K562 (cell line): ENCODE data around the gene HEXIM1. TPM values are rescaled to one million over a fixed set of nuclear protein-coding genes. Genes with fewer than 3 reads are reported as not detected.

ENCODE experiments used
- ARHGAP35 ChIP-seq: fragments of 450-650 bp; IDR thresholded peaks from 2 replicates; pipeline ENCODE4 v1.6.1; 2018; ENCODE audit not compliant: partially characterized antibody
- CEBPB ChIP-seq: fragments of 450-650 bp; IDR thresholded peaks from 2 replicates; pipeline ENCODE4 v1.6.1; 2016; ENCODE audit warnings: missing genetic modification characterization, missing compliant biosample characterization
- ETV6 ChIP-seq, 3 experiments: fragments of 150-350 bp in 1 of 3; sonication (generic) in 1 of 3; formaldehyde crosslinking in 1 of 3; IDR thresholded peaks; 2 replicates each; pipeline versions ENCODE4 v1.6.1 to v1.8.0; 2014 to 2022; ENCODE audit warnings: borderline replicate concordance in 2 of 3, low read depth in 2 of 3, antibody characterized with exemption in 1 of 3, low read length in 1 of 3, mild to moderate bottlenecking in 1 of 3, missing genetic modification reagents in 1 of 3
- GATAD2B ChIP-seq: fragments of 450-650 bp; IDR thresholded peaks from 2 replicates; pipeline ENCODE4 v1.6.1; 2017; ENCODE audit warnings: mild to moderate bottlenecking, borderline replicate concordance
- HDAC1 ChIP-seq, 2 experiments: fragments of 450-650 bp; IDR thresholded peaks; 2 replicates each; pipeline ENCODE4 v1.6.1; 2016 to 2017; ENCODE audit warnings: inconsistent platforms in 1 of 2, mild to moderate bottlenecking in 1 of 2, moderate library complexity in 1 of 2
- IRF1 ChIP-seq: sonication (generic); formaldehyde crosslinking; IDR thresholded peaks from 2 replicates; pipeline ENCODE4 v1.8.0; 2022; ENCODE audit warnings: missing genetic modification reagents, mild to moderate bottlenecking, borderline replicate concordance
- RCOR1 ChIP-seq, 2 experiments: IDR thresholded peaks; 2 replicates each; pipeline ENCODE4 v1.6.1; 2012; ENCODE audit warnings: low read depth in 2 of 2, low read length in 2 of 2, borderline replicate concordance in 1 of 2, improper control_type of control experiment in 1 of 2
- SMARCB1 ChIP-seq: IDR thresholded peaks from 2 replicates; pipeline ENCODE4 v1.6.1; 2011; ENCODE audit warnings: improper control_type of control experiment, low read depth; ENCODE audit not compliant: insufficient read length
- SRSF3 ChIP-seq: fragments of 200-400 bp; formaldehyde crosslinking; IDR thresholded peaks from 2 replicates; pipeline ENCODE4 v1.6.1; 2016; ENCODE audit warnings: mild to moderate bottlenecking, low read length, moderate library complexity; ENCODE audit not compliant: insufficient read depth
- ZNF23 ChIP-seq: fragments of 250-450 bp; sonication (Bioruptor Pico); IDR thresholded peaks from 2 replicates; pipeline ENCODE4 v1.4.0; 2020; ENCODE audit warnings: mild to moderate bottlenecking
- polyA plus RNA-seq, 8 experiments: library from polyadenylated mRNA; depleted of rRNA in 4 of 8; stranded (reverse) in 5 of 8; unstranded in 3 of 8; fragments of >200 nt; fragmentation: Nextera tagmentation in 2 of 8; fragmentation: Illumina TruSeq in 1 of 8; extraction: Ambion mirVana in 2 of 8; extraction: Trizol in 1 of 8; gene quantifications; 2 replicates each; pipeline versions ENCODE4 v1.2.1 to v1.2.3, GENCODE V29; 2011 to 2014; ENCODE audit warnings: inconsistent platforms in 1 of 8, missing spikeins in 1 of 8
- total RNA-seq, 7 experiments: library from RNA; depleted of rRNA in 6 of 7; stranded (reverse); fragments of >200 nt in 6 of 7; fragmentation: Illumina TruSeq in 2 of 7; extraction: Trizol in 2 of 7; gene quantifications; 2 replicates each; pipeline versions ENCODE4 v1.2.1 to v1.2.3, GENCODE V29; 2011 to 2021; ENCODE audit warnings: low replicate concordance in 1 of 7
- TF ChIP-seq, protein P1 (sequence below), 2 experiments: IDR thresholded peaks; 2 replicates each; pipeline ENCODE4 v1.6.1; 2011; ENCODE audit warnings: borderline replicate concordance in 1 of 2, control low read depth in 1 of 2, low read depth in 1 of 2, low read length in 1 of 2, mild to moderate bottlenecking in 1 of 2, mixed read lengths in 1 of 2, moderate library complexity in 1 of 2; ENCODE audit not compliant: insufficient read depth in 1 of 2, insufficient read length in 1 of 2, poor library complexity in 1 of 2, severe bottlenecking in 1 of 2; ENCODE audit errors: extremely low read depth in 1 of 2
- TF ChIP-seq, protein P2 (sequence below): sonication (generic); formaldehyde crosslinking; IDR thresholded peaks from 2 replicates; pipeline ENCODE4 v1.8.0; 2022; ENCODE audit warnings: mild to moderate bottlenecking, missing genetic modification reagents

The HEXIM1 gene
- total and polyA plus RNA-seq, 9 of the 15 experiments (the other 6 are each of a cell fraction or from before 2014, with no cell fraction given), result 1.4 to 28.3 (median 9.1) TPM

DNA sequence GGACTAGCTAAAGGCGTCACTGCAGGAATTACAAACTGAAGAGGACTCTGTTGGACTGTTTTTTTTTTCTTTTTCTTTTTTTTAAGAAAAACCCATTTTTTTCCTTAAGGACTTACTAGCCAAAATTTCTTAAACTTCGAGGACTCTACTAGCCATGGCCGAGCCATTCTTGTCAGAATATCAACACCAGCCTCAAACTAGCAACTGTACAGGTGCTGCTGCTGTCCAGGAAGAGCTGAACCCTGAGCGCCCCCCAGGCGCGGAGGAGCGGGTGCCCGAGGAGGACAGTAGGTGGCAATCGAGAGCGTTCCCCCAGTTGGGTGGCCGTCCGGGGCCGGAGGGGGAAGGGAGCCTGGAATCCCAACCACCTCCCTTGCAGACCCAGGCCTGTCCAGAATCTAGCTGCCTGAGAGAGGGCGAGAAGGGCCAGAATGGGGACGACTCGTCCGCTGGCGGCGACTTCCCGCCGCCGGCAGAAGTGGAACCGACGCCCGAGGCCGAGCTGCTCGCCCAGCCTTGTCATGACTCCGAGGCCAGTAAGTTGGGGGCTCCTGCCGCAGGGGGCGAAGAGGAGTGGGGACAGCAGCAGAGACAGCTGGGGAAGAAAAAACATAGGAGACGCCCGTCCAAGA, 878 bp downstream of the HEXIM1 start (continued):
- TF ChIP-seq GATAD2B (no peak), ZNF23 (no peak), SRSF3 (no peak), SMARCB1 (no peak), ARHGAP35 (no peak), IRF1 (no peak), HDAC1 (IDR thresholded peaks at IDR 0.05) (no peak), CEBPB (no peak), ETV6 (IDR thresholded peaks at IDR 0.05; ENCODE audit: borderline replicate concordance in 1 of 2, low read depth in 2 of 2, low read length in 1 of 2) (no peak), ETV6 (CRISPR knock-in tag; IDR thresholded peaks at IDR 0.05; ENCODE audit: borderline replicate concordance) (no peak), RCOR1 (IDR thresholded peaks at IDR 0.05; ENCODE audit: borderline replicate concordance in 1 of 2, low read depth in 2 of 2, low read length in 2 of 2) (0 out of 4 replicates have a peak, but pooled peaks of 1 of the 2 experiments have one; percentile 17)
- TF ChIP-seq, protein P1, sequence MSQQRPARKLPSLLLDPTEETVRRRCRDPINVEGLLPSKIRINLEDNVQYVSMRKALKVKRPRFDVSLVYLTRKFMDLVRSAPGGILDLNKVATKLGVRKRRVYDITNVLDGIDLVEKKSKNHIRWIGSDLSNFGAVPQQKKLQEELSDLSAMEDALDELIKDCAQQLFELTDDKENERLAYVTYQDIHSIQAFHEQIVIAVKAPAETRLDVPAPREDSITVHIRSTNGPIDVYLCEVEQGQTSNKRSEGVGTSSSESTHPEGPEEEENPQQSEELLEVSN (IDR thresholded peaks at IDR 0.05; ENCODE audit: borderline replicate concordance in 1 of 2, extremely low read depth in 1 of 2, insufficient read depth in 1 of 2, insufficient read length in 1 of 2, low read depth in 1 of 2, low read length in 1 of 2, poor library complexity in 1 of 2, severe bottlenecking in 1 of 2), result peak; percentile 13 to 23
- TF ChIP-seq, protein P2, sequence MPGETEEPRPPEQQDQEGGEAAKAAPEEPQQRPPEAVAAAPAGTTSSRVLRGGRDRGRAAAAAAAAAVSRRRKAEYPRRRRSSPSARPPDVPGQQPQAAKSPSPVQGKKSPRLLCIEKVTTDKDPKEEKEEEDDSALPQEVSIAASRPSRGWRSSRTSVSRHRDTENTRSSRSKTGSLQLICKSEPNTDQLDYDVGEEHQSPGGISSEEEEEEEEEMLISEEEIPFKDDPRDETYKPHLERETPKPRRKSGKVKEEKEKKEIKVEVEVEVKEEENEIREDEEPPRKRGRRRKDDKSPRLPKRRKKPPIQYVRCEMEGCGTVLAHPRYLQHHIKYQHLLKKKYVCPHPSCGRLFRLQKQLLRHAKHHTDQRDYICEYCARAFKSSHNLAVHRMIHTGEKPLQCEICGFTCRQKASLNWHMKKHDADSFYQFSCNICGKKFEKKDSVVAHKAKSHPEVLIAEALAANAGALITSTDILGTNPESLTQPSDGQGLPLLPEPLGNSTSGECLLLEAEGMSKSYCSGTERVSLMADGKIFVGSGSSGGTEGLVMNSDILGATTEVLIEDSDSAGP (CRISPR knock-in tag), result 0 out of 2 replicates have a peak, but pooled peaks have one; percentile 3
